HG02938 (cell line): Measurements from ENCODE around the gene PKP3.

Experiments used
- ATAC-seq: cut with Tn5 transposase; IDR thresholded peaks from one replicate; pipeline ENCODE4 v1.9.1; 2021; ENCODE audit warnings: mild to moderate bottlenecking, moderate library complexity; ENCODE audit not compliant: unreplicated experiment

The PKP3 gene

DNA sequence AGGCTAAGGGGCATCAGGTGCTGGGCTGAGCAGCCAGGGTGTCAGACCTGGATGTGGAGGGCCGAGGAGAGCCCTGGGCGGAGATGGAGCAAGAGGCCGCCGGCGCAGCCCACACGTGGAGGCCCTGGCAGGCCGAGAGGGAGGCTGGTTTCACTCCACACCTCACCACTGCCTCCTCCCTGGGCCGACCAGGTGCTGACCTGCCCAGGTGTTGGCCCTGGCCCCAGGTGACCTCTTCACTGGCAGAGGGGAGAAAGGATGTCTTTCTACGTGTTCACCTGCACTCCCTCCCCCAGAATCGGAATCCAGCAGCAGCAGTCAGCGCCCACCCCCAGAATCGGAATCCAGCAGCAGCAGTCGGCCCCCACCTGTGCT lies 47.0 kb downstream of the PKP3 start:
- no peak for ATAC-seq

DNA sequence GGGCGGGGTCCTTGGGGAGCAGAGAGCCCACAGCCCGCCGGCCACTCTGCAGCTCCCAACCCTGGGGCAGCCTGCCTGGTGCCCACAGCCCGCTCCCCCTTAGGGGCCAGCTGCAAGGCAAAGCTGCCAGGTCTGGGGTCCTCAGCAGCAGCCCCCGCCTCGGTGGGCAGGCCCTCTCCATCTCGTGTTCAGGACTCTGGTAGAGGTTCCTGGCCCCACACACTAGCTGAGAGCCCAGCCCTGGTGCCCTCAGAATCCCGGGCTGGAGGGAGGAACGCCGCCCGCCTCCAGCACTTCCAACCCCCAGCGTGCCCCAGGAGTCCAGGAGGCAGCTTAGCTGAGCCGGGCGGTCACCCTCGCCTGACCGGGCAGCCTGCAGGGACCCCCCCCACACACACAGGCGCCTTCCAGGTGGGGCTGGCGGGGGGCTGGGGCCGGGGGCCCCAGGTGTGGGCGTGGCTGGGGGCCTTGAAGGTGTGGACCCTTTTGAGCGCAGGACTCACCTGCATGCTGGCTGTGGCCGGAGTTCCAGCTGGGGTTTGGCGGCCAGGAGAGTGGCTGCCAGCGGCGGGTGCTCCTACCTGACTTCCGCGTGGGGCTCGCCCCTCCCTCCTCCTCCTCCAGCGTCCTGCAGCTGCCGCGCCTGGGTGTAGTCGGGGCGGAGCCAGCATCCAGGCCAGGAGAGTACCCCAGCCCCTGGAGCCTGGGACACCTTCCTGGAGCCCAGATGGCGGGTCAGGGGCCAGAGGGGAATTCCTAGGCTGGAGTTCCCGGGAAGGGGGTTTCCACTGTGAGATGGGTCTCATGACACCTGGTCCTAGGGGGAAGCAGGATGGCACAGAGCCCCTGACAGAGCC lies 47.6 kb downstream of the PKP3 start, which contains the start of gene ANO9:
Gene ANO9 (minus strand): TSS at position 594 of the 857 bp plus-strand sequence. CDS start 85 bp downstream, at position 509.
- ATAC-seq, result no peak

DNA sequence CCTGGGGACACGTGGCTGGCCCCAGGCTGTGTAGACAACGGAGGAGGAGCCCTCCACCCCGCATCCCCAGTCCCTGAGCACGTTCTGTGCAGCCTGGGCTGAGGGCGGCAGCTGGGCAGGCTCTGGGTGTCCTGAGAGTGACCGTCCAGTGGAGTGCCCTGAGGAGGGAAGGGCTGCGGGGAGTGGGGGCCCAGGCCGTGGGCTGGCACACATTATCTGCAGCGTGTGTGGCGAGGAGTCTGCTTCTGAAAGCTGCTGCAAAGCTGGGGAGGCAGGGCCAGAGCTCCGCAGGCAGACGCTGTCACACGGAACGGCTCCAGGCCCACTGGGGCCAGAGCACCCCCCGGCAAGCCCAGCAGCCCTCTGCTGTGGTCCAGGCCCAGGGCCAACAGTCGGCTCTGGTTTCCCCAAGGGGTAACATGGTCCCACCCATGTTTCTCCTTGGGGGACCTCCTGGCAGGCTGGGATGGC lies 48.6 kb downstream of the PKP3 start:
- no peak for ATAC-seq

DNA sequence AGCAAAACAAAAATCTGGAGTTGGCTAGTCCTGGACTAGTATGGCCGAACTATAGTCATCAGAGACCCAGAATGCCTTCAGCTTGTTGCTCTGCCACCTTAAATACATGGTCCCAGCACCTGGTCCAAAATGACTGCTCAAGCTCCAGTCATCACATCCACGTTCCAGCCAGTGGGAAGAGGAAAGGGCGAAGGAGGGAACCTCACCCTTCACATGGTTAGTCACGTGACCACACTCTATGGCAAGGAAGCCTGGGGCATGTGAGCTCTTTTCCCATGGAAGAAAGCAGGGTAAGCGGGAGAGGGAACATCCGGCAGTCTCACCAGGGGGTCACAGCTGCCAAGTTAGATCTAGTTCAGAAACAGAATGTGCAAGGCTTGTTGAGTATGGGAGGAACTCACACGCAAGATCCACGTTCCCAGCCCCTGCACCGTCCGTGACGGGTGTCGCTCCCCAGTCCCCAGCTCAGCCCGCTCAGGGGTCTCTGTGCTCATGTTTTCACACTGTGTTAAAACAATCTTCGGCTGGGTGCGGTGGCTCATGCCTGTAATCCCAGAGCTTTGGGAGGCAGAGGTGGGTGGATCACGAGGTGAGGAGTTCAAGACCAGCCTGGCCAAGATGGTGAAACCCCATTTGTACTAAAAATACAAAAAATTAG lies 49.7 kb downstream of the PKP3 start:
- no peak for ATAC-seq

DNA sequence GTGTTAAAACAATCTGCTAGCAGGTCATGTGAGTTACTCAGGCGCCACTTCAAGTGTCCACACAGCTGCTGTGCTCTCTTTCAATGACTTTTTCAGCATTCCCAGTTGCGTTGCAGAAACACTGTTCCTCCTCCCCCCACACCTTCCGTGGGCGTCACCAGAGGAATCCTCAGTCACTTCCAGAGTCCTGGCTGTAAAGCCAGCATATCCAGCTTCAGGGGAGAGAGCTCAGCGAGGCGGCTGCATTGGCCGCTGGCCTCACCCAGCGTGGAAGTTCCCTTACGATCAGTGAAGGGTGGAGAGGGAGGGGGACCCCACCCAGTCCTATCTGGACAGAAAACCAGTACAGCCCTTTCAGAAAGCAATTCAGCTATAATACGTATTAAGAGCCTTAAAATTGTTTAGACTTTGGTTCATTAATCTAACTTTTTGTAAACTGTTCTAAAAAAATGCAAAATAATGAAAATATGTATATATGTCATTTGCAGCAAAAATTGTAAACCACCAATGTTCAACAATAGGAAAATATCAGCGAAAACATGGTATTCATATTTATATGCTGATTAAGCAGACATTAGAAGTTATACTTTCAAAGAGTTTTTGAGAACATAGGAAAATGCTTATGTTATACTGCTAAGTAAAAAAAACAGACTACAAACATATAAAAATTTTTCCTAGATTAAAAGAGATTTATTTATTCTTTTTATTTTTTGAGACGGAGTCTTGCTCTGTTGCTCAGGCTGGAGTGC lies 50.6 kb downstream of the PKP3 start:
- no peak for ATAC-seq

DNA sequence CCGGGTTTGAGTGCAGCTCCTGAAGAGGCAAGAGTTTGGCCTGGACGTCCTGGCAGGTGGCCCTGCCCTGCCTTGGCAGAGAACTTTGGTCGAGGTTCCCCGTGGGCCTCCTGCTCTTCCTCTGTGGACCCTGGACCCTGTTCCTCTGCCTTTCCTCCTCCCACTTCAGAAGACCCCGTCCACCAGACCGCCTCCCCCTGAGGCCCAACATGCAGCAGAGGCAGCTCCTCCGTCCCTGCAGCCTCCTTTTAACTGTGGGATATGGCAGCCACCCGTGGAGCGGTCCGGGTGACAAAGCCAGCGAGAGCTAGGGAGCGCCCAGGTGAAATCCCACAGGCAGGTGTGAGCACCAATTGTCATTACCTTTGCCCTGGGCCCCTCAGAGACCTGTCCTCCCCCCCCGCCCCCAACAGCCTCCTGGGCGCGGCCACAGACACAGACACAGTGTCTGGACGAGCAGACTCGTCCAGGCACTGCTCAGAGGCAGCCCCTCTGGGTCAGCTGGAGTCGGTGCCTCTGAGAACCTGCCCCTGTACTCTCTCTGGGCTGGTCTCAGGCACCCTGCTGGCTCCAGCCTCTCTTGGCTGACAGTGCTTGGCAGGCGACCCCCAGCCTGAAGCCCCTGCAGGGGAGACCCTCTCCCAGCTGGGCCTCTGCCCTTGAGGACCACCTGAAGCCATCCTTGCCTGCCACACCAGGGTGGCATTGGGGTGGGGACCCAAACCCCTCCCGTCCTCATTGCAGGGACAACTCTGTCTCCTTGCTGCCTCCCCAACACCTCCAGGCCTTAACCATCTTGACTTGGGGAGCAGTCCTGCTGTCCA lies 52.0 kb downstream of the PKP3 start:
- no peak for ATAC-seq

DNA sequence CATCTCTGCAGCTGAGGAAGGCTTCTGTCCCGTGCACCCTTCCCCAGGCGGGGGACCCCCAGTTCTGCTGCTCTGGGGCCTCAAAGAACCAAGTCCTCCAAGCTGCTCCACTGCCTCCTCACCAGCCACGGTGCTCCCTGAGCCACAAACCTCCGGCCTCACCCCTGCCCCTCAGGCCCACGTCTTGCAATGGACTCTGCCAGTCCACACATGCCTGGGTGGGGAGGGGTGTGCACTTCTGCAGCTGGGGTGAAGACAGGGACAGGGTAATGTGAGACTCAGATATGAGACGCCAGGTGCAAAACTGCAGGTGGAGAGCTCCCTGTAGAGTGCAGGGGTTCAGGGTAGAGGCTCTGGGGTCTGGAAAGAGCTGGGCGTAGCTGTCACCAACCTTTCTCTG lies 52.9 kb downstream of the PKP3 start:
- ATAC-seq, result no peak

DNA sequence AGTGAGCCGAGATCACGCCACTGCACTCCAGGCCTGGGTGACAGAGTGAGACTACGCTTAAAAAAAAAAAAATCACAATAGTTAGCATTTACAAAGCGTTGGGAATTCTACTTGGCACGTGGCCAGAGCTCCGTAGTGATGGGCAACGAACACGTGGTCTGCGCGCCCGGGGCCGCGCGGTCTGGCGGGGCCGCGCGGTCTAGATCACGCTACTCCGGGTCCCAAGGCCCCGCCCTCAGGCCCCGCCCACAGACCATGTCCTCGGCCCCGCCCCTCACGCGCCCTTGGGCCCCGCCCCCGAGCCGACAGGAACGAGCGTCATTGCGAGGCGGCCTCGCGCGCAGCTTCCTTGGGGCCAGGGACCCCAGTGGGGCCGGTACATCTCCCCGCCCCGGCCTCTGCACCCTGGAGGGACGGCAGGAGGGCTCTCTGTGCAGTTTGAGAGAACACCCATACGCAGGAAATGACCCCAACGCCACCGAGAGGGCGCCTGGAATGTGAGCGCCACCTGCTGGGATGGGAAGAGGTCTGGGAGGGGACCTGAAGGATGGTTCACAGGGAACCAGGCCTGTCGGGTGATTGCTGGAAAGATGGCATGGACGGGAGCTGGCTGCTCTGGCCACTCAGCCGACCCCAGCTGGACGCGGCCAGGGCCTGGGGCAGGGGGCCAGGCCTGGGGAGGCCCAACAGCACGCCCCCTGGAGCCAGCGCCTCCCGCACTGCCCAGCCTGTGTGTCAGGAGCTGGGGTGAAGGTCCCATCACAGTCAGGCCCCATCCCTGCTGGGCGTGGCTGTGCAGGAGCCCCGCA lies 54.1 kb downstream of the PKP3 start:
- peak; percentile 45 for ATAC-seq

DNA sequence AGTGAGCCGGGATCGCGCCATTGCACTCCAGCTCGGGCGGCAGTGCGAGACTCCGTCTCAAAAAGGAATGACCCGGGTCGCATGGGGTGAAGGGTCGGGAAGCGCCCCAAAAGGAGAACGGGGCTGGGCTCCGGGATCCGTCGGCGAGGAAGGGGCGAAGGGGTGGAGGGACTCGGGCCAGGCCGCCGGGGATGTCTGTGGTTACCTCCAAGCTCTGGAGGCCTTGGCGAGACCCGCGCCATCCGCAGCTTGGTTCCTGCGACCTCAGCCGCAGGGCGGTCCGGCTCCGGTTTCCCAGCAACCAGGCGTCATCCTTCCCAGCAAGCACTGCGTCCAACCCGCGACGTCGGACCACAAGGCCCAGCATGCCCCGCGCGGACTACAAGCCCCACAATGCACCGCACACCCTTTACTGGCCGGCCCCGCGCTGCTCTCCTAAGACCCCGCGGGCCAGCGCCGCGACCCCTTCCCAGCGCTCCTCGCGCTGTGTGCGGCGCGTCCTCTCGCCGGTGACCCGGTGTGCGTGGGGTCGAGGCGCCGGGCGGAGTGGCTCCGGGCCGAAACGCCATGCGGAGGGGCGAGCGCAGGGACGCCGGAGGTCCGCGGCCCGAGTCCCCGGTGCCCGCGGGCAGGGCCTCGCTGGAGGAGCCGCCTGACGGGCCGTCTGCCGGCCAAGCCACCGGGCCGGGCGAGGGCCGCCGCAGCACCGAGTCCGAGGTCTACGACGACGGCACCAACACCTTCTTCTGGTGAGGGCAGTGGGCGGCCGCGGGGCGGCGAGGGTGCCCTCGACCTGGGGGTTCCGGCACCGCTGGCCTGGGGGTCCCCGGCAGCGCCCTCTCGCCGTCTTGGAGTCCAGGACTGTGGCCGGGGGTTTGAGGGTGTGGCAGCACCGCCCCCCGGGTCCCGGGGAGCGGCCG lies 56.1 kb downstream of the PKP3 start, which contains the start of gene PTDSS2:
Gene PTDSS2 (plus strand): TSS at position 391 of the 920 bp plus-strand sequence. CDS start 177 bp downstream, at position 568.
- ATAC-seq, result peak; percentile 80

DNA sequence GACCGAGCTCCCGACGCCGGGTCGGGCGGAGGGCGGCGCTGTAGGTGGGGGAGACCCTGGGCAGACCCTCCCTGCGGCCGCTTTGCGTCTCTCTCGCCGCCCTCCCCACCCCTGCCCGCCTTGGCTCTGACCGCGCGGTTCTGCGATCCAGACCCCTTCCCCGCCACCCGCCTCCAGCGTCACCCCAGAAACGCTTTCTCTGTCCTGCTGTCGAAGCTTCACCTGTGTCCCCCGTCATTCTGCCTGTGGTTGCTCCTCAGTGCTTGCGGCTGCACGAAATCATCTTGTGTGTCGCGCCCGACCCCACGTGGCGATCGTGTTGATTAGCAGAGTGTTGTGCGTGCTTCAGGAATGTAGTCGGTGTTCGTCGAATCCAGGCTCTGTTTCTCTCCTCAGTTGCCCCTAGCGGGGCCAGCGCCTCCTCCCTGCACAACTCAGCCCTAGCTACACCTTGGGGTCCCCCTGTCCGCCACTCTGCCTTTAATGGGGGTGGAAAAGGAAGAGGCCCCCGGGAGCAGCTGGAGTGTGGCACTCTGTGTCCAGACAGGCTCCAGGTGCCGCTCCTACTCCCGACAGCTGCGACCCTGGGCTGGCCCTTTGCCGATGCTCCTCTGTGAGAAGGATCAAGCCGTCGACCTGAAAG lies 56.9 kb downstream of the PKP3 start:
- ATAC-seq, result no peak

DNA sequence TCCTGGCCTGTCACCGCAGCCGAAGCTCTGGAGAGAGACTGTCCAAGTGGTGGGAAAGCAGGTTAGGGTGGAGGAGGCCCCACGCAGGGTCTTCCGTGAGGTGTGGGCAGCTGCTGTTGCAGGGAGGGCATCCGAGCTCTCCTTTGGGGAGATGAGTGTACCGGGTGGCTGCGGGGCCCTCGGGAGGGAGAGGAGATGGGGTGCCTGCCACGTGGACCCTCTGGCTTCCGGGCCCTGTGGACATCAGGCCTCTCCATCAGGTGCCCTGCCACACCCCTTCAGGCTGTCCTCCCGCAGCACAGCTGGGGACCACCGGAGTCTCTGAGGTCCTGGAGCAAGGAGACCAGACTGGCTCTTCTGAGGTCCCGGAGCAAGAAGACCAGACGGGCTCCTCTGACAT lies 57.7 kb downstream of the PKP3 start:
- no peak for ATAC-seq

DNA sequence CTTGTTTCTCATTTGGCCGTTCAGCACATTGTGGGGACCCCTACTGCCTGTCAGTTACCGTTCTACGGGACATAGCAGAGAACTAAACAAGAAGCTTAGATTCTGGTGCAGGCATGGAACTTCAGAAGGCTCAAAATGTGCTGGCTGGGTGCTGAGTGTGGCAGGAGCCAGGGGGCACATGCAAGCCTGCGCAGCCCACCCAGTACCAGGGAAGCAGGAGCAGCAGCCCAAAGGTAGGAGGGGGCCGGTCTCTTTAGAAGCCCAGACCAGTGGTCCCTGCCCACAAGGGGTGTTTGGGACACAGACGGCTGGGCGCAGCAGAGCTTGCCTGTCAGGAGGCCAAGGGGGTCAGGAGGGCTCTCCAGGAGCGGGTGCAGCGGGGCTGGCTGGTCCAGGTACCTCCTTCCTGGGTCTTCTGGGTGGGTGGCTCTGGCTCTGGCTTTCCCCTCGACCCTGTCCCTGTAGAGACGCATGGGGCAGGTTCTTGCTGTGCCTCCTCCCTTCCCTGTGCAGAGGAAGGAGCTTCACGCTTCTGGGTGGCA lies 58.3 kb downstream of the PKP3 start:
- ATAC-seq, result no peak

DNA sequence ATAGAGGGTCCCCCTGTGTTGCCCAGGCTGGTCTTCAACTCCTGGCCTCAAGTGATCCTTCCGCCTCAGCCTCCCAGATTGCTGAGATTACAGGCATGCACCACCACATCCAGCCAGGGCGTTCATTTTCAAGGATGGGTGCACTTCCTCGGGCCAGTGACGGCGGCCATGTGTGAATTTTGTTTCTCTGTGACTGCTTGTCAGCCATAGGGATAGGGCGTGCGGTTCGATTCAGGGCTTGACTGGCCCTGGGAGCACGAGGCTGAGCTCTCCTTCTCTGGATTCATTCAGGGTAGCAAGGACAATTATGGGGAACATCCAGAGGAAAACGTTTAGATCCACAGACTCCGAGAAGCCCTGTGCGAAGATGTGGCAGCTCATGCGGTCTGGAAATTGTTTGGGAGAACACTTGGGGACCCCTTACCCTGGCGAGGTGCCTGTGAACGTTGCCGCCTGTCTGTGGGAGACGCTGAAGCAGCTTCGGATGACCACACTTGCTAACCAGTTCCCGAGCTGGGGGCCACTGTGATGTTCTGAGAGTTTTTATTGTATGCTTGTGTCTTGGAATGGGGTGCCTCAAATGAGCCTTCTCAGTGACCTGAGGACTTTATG lies 59.0 kb downstream of the PKP3 start:
- ATAC-seq, result no peak

DNA sequence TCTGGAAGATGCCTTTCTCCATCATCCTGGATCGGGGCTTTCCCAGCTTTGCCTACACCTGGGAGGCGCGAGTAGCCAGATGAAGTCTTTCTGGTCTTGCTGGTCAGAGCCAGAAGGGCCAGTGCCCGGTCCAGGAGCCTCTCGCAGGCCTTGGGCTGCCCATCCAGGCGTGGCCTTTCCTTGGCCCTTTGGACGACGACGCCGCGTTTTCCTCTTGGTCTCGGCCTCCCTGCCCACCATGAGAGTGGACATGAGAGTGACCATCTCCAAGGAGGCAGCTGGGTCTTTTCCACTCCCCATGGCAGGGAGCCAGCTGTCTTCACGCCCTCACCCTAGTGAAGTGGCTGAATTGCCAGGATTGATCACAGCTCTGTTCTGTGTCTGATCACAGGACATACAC lies 59.6 kb downstream of the PKP3 start:
- ATAC-seq, result no peak

DNA sequence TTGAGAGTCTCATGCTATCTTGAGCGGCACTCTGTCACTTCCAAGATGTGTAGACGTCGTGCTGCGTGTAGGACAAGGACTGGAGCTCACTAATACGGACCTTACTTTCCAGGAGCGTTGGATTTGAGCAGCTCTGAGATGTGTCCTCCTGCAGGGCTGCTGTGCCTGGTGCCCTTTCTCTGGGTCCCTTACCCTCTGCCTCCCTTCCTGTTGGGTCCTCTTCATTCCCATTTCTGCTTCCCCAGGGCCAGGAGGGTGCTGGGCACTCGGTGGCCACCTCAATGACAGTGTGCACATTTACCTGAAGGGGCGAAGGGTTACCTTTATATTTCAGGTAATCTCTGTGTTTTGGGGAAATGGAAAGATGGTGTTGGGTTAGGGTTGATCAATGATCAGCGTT lies 60.0 kb downstream of the PKP3 start:
- ATAC-seq, result no peak
